K562 treated with DMSO at 1 percent for 24 hours (cell line): Measurements from ENCODE around the gene RAN. TPM values are rescaled to one million over a fixed set of nuclear protein-coding genes. Genes with fewer than 3 reads are reported as not detected.

Experiments used
- total RNA-seq: library from RNA; unstranded; fragments of 300-600 nt; gene quantifications from 2 replicates; pipeline ENCODE4 v1.2.3, GENCODE V29; 2022; ENCODE audit warnings: low read depth; ENCODE audit not compliant: insufficient read depth

Gene RAN
- total RNA-seq, result 414 and 434 TPM in 2 replicates

DNA sequence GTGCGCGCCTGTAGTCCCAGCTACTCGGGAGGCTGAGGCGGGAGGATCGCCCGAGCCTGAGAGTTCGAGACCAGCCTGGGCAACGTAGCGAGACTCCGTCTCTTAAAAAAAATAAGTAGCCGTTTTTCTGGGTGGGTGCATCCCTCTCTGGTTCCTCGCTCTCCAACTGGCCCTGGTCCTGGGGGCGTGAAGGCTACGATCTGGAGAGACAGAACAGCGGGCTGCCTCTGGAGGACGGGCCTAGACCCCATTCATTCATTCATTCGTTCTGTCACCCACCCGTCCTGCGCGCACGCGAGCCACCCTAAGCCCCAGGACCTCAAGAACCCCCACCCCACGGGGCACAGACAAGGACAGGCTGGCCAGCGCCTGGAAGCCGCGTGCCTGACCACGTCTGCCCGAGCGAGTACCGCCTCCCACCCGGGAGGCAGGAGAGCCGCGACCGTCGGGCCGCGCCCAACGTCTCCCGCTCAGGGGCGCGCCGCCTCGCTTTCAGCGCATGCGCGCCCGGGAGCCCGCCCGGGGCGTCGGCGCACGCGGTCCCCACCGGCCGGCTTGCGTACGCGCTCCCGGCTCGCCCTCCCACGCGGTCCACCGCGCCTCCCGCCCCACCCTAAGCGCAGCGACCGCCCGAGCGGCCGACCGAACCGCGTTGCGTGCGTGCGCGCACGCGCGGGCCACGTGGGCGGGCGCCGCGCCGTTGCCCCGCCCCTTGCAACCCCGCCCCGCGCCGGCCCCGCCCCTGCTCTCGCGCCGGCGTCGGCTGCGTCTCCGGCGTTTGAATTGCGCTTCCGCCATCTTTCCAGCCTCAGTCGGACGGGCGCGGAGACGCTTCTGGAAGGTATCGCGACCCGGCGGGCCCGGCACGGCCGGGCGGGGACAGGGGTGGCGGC is at the start of gene RAN:
Gene RAN, plus strand, starts transcription at position 781 of the 893 bp plus-strand sequence. CDS start 528 bp downstream, outside the sequence.

DNA sequence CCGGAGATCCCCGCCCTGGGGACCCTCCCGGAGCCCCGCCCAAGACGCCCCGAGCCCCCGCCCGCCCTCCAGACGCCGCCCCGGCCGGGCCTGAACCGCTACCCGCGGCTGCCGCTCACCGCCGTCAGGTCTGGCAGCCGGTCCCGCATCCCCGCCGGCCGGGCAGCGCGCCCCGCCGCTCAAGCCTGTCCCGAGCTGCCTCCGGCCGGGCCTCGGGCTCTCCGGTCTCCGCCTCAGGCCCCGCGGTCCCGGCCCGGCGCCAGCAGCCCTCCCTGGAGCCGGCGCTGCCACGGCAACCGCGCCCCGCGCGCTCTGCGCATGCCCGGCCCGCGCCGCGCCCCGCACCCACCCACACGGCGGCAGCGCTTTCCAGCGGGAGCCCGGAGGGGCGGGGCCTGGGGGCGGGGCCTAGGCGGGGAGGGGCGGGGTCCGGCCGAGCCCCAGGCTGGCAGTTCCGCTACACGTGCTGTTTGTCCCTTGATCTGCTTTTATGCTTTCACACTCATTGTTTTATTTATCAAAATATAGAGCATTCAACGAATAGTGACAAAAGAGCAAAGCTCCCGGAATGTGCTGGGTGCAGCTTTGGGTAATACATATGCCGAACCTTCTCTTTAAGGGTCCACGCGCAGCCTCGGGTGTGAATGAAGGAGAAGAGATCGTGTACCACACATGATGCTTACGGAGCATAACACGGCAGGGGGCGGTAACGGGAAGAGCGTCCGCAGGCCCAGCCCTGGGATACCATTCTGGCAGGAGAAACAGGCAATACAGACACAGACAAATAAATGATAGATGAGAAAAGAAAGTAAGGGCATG is 32.7 kb upstream of the RAN start, which contains the start of gene STX2:
Gene STX2, minus strand, starts transcription at position 300 of the 819 bp plus-strand sequence. Its CDS starts 151 bp downstream, at position 149.

Other genes starting within 250 kb of the RAN start
- gene RIMBP2, start 155.8 kb upstream of the RAN start, total RNA-seq, result not detected in 2 replicates
- gene STX2, start 32.8 kb upstream of the RAN start, total RNA-seq, result 11.2 and 13.1 TPM in 2 replicates
- gene ADGRD1, start 81.8 kb downstream of the RAN start, total RNA-seq, result 7.9 and 9.6 TPM in 2 replicates